Measurements from ENCODE around the gene OR52R1. TPM values are rescaled to one million over a fixed set of nuclear protein-coding genes. Genes with fewer than 3 reads are reported as not detected.

OR52R1 gene
- total RNA-seq, 1 experiment from 2014 or later: not detected

DNA sequence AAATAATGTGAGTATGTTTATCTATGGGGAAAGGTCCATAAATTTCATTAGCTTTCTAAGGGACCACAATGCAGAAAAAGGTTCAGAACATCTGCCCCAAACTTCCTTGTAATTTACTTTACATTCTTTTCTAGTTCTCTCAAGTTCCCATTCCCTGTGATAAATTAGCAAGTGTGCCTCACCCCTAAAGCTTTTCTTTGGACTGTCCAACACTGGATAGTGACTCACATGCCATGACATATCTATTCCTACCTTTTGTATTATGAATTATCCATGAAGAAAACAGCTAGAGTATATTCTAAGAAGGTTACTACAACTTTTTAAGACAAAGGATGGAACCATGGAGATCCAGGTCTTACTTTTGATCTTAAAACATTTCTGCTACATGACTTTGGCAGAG, 36.1 kb downstream of the OR52R1 start:
- Histone ChIP-seq H3K9me2 (replicated peaks; ENCODE audit: insufficient read depth, low read length) (no peaks in the 10 kb centered on the region), H3K4me3 (ENCODE audit: low read length) (no peak overlapping the region), H3K4me2 (ENCODE audit: low read depth, low read length, poor library complexity, severe bottlenecking) (no peak overlapping the region), H3K9ac (ENCODE audit: low read length) (no peak overlapping the region), H3K9me3 (ENCODE audit: low read length) (no peaks in the 10 kb centered on the region), H3K27ac (ENCODE audit: low read length) (no peak overlapping the region), H4K20me1 (ENCODE audit: insufficient read depth, low read depth, low read length) (no peaks in the 10 kb centered on the region), H3K27me3 (ENCODE audit: low read length) (no peaks in the 10 kb centered on the region), H3K4me1 (ENCODE audit: low read length) (no peaks in the 10 kb centered on the region), H3K79me2 (ENCODE audit: low read length) (no peaks in the 10 kb centered on the region), H3K36me3 (ENCODE audit: insufficient read depth, low read length) (no peaks in the 10 kb centered on the region), H2AFZ (ENCODE audit: low read length) (no peak overlapping the region)
- no peak for DNase-seq

DNA sequence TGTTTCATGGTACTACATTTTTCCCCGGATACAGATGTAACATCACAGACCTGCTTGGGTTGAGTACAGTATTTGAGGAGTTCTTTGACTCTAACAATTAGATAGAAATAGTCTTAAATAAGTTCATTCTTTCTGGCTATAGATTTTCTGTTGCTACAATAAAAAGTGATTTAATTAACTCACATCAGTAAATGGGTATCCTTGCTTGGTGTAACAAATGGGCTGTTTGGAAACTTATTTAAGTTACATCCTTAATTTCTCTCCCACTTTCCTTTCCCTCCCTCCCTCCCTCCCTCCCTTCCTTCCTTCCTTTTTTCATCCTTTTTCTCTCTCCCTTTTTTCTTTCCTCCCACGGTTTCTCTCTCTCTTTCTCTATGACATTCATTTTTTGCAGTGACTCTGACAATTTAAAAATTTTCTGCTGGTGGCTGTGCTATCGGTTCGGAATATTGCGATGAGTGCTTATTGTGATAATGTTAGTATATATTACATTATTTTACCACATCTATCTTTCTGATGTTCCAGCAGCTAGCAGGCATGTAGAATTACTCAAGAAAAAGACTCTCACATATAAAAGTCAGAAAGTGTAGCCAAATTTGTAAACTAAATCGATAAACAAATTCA, 37.6 kb downstream of the OR52R1 start:
- H3K9me2 ChIP-seq (replicated peaks; ENCODE audit: insufficient read depth, low read length): no peaks in the 10 kb centered on the region
- no peaks in the 10 kb centered on the region for H3K79me2 ChIP-seq (ENCODE audit: low read length)
- H3K4me1 ChIP-seq (ENCODE audit: low read length): no peaks in the 10 kb centered on the region
- H3K27ac ChIP-seq (ENCODE audit: low read length): no peak overlapping the region
- H3K9ac ChIP-seq (ENCODE audit: low read length): no peak overlapping the region
- H3K27me3 ChIP-seq (ENCODE audit: low read length): no peaks in the 10 kb centered on the region
- H3K4me2 ChIP-seq (ENCODE audit: low read depth, low read length, poor library complexity, severe bottlenecking): no peak overlapping the region
- H4K20me1 ChIP-seq (ENCODE audit: insufficient read depth, low read depth, low read length): no peaks in the 10 kb centered on the region
- H3K9me3 ChIP-seq (ENCODE audit: low read length): no peaks in the 10 kb centered on the region
- no peak overlapping the region for H3K4me3 ChIP-seq (ENCODE audit: low read length)
- no peak overlapping the region for H2AFZ ChIP-seq (ENCODE audit: low read length)
- no peaks in the 10 kb centered on the region for H3K36me3 ChIP-seq (ENCODE audit: insufficient read depth, low read length)
- no peak for DNase-seq

DNA sequence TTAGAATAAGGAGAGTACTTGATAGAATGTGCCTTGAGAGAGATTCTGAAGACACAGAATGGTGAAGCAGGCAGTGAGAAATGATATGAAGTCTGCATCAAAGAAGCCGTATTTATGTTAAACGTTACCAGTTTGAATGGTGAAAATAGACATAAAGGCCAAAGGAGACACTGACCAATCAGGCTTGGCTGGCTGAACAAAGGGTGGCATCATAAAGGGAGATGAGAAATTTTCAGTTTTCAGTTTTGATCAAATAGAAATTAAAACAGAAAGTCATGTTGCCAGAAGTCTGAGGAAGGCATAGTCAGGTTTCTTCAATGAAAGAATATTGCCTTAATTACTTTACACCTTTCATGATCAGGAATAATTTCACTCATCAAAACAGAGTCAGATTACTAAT, 41.1 kb downstream of the OR52R1 start:
- no peaks in the 10 kb centered on the region for H3K9me3 ChIP-seq (ENCODE audit: low read length)

More for the DNA sequence above, 41.1 kb downstream of the OR52R1 start:
- no peak overlapping the region for H3K27ac ChIP-seq (ENCODE audit: low read length)
- no peak overlapping the region for H3K9ac ChIP-seq (ENCODE audit: low read length)
- no peaks in the 10 kb centered on the region for H3K4me1 ChIP-seq (ENCODE audit: low read length)
- H2AFZ ChIP-seq (ENCODE audit: low read length): no peak overlapping the region
- no peak overlapping the region for H3K4me3 ChIP-seq (ENCODE audit: low read length)
- no peaks in the 10 kb centered on the region for H3K79me2 ChIP-seq (ENCODE audit: low read length)
- DNase-seq: no peak
- H4K20me1 ChIP-seq (ENCODE audit: insufficient read depth, low read depth, low read length): no peaks in the 10 kb centered on the region
- no peak overlapping the region for H3K4me2 ChIP-seq (ENCODE audit: low read depth, low read length, poor library complexity, severe bottlenecking)
- no peaks in the 10 kb centered on the region for H3K9me2 ChIP-seq (replicated peaks; ENCODE audit: insufficient read depth, low read length)
- no peaks in the 10 kb centered on the region for H3K27me3 ChIP-seq (ENCODE audit: low read length)
- no peaks in the 10 kb centered on the region for H3K36me3 ChIP-seq (ENCODE audit: insufficient read depth, low read length)

Small RNAs within 50 kb of the gene (small RNA-seq; reads per million reads assigned to genes)
- not detected for gene RF00091

Other genes with a start within 250 kb of the OR52R1 start
- not detected in 2 replicates for gene OR52I2, start 222.6 kb downstream of the OR52R1 start, total RNA-seq (2014; rRNA removed; shearing (Covaris generic); ENCODE audit: low replicate concordance)
- not detected in 2 replicates for gene OR52I1, start 210.3 kb downstream of the OR52R1 start, total RNA-seq (2014; rRNA removed; shearing (Covaris generic); ENCODE audit: low replicate concordance)
- 17.5 and 21.1 TPM in 2 replicates for gene TRIM68, start 196.1 kb downstream of the OR52R1 start, total RNA-seq (2014; rRNA removed; shearing (Covaris generic); ENCODE audit: low replicate concordance)
- gene OR51D1, start 166.9 kb downstream of the OR52R1 start, total RNA-seq (2014; rRNA removed; shearing (Covaris generic); ENCODE audit: low replicate concordance): not detected in 2 replicates
- not detected in 2 replicates for gene OR51E1, start 160.4 kb downstream of the OR52R1 start, total RNA-seq (2014; rRNA removed; shearing (Covaris generic); ENCODE audit: low replicate concordance)
- not detected in 2 replicates for gene OR51E2, start 106.5 kb downstream of the OR52R1 start, total RNA-seq (2014; rRNA removed; shearing (Covaris generic); ENCODE audit: low replicate concordance)
- not detected in 2 replicates for gene MMP26, start 99.6 kb downstream of the OR52R1 start, total RNA-seq (2014; rRNA removed; shearing (Covaris generic); ENCODE audit: low replicate concordance)
- gene OR51F1, start 34.4 kb downstream of the OR52R1 start, total RNA-seq (2014; rRNA removed; shearing (Covaris generic); ENCODE audit: low replicate concordance): not detected in 2 replicates
- gene OR51F2, start 16.9 kb upstream of the OR52R1 start, total RNA-seq (2014; rRNA removed; shearing (Covaris generic); ENCODE audit: low replicate concordance): not detected in 2 replicates
- gene OR51S1, start 44.8 kb upstream of the OR52R1 start, total RNA-seq (2014; rRNA removed; shearing (Covaris generic); ENCODE audit: low replicate concordance): not detected in 2 replicates
- not detected in 2 replicates for gene OR51T1, start 77.5 kb upstream of the OR52R1 start, total RNA-seq (2014; rRNA removed; shearing (Covaris generic); ENCODE audit: low replicate concordance)
- not detected in 2 replicates for gene OR51A7, start 99.4 kb upstream of the OR52R1 start, total RNA-seq (2014; rRNA removed; shearing (Covaris generic); ENCODE audit: low replicate concordance)
- gene OR51G2, start 115.0 kb upstream of the OR52R1 start, total RNA-seq (2014; rRNA removed; shearing (Covaris generic); ENCODE audit: low replicate concordance): not detected in 2 replicates
- gene OR51G1, start 120.0 kb upstream of the OR52R1 start, total RNA-seq (2014; rRNA removed; shearing (Covaris generic); ENCODE audit: low replicate concordance): not detected in 2 replicates
- gene OR51A4, start 143.2 kb upstream of the OR52R1 start, total RNA-seq (2014; rRNA removed; shearing (Covaris generic); ENCODE audit: low replicate concordance): not detected in 2 replicates
- gene OR51A2, start 151.3 kb upstream of the OR52R1 start, total RNA-seq (2014; rRNA removed; shearing (Covaris generic); ENCODE audit: low replicate concordance): not detected in 2 replicates
- gene OR51L1, start 190.5 kb upstream of the OR52R1 start, total RNA-seq (2014; rRNA removed; shearing (Covaris generic); ENCODE audit: low replicate concordance): not detected in 2 replicates
- not detected in 2 replicates for gene OR52J3, start 242.1 kb upstream of the OR52R1 start, total RNA-seq (2014; rRNA removed; shearing (Covaris generic); ENCODE audit: low replicate concordance)

Measured in Karpas-422 (cell line).